Epithelial cell of esophagus (primary cell): Measurements from ENCODE around the gene MESP2.

Source experiments
- DNase-seq: peaks from one replicate; pipeline ENCODE4 v3.0.0; 2010; ENCODE audit warnings: low read depth
- H3K4me3 ChIP-seq: 2 replicates; pipeline ENCODE4 v1.5.1; 2011; ENCODE audit warnings: mild to moderate bottlenecking, low read length, control low read depth
- CTCF ChIP-seq: IDR thresholded peaks from 2 replicates; pipeline ENCODE4 v1.5.1; 2011; ENCODE audit warnings: low read depth, mild to moderate bottlenecking, low read length, control low read depth, inconsistent platforms; ENCODE audit not compliant: insufficient read depth; ENCODE audit errors: missing control alignments

The MESP2 gene

GRCh38 chr15:89809093-89809786 is 33.1 kb downstream of the MESP2 start:
- H3K4me3 ChIP-seq, result no peak overlapping the region
- no peak for DNase-seq
- no peak for TF ChIP-seq CTCF

GRCh38 chr15:89809787-89810148 is 33.6 kb downstream of the MESP2 start:
- TF ChIP-seq CTCF, result no peak
- DNase-seq, result no peak
- H3K4me3 ChIP-seq, result no peak overlapping the region

GRCh38 chr15:89810837-89811236 is 34.7 kb downstream of the MESP2 start:
- TF ChIP-seq CTCF, result no peak
- H3K4me3 ChIP-seq, result no peak overlapping the region
- no peak for DNase-seq

- no peak overlapping the region for H3K4me3 ChIP-seq
- DNase-seq, result no peak
- TF ChIP-seq CTCF, result no peak
These were observed 36.1 kb downstream of the MESP2 start for GRCh38 chr15:89812011-89812846.

- H3K4me3 ChIP-seq, result no peak overlapping the region
- DNase-seq, result no peak
- no peak for TF ChIP-seq CTCF
These were observed 36.8 kb downstream of the MESP2 start for GRCh38 chr15:89812847-89813320.

GRCh38 chr15:89813381-89814111 is 37.4 kb downstream of the MESP2 start:
- no peak overlapping the region for H3K4me3 ChIP-seq
- no peak for DNase-seq
- no peak for TF ChIP-seq CTCF
